T1000 (cell line): ENCODE measurements around the gene RRM2.

Experiments used
- DNase-seq: peaks from one replicate; lab custom pipeline; 2025; ENCODE audit warnings: mixed read lengths; lab: John Stamatoyannopoulos, UW

RRM2 gene

GRCh38 chr2:10122500-10123280, at the start of gene RRM2:
RRM2 (plus strand) TSS chr2:10122739; CDS start chr2:10122799, 60 bp downstream.
- DNase-seq, result peak; percentile 91

GRCh38 chr2:10073706-10074105, 48.8 kb upstream of the RRM2 start:
- DNase-seq, result no peak

GRCh38 chr2:10075101-10075500, 47.4 kb upstream of the RRM2 start:
- no peak for DNase-seq

GRCh38 chr2:10075571-10076209, 46.8 kb upstream of the RRM2 start:
- DNase-seq, result no peak

- no peak for DNase-seq
Measured at GRCh38 chr2:10076511-10076910, 46.0 kb upstream of the RRM2 start.

- DNase-seq, result no peak
Measured at GRCh38 chr2:10076988-10077527, 45.5 kb upstream of the RRM2 start.

GRCh38 chr2:10078001-10078400, 44.5 kb upstream of the RRM2 start:
- no peak for DNase-seq

- no peak for DNase-seq
Measured at GRCh38 chr2:10078704-10079265, 43.8 kb upstream of the RRM2 start.

- peak; percentile 30 for DNase-seq
Measured at GRCh38 chr2:10079266-10079869, 43.2 kb upstream of the RRM2 start.

- DNase-seq, result no peak
Measured at GRCh38 chr2:10079870-10080535, 42.5 kb upstream of the RRM2 start, which contains the start of gene CYS1. CYS1 (minus strand) TSS chr2:10080411; CDS start chr2:10080223, 188 bp downstream.

GRCh38 chr2:10080536-10081304, 41.8 kb upstream of the RRM2 start:
- no peak for DNase-seq

GRCh38 chr2:10083046-10083445, 39.5 kb upstream of the RRM2 start:
- no peak for DNase-seq

- DNase-seq, result no peak
Measured at GRCh38 chr2:10083692-10084211, 38.8 kb upstream of the RRM2 start.

- no peak for DNase-seq
Measured at GRCh38 chr2:10084223-10084865, 38.2 kb upstream of the RRM2 start.

- no peak for DNase-seq
Measured at GRCh38 chr2:10085043-10085667, 37.4 kb upstream of the RRM2 start.

- DNase-seq, result no peak
Measured at GRCh38 chr2:10085668-10086059, 36.9 kb upstream of the RRM2 start.

GRCh38 chr2:10086950-10087349, 35.6 kb upstream of the RRM2 start:
- DNase-seq, result no peak

GRCh38 chr2:10087360-10087759, 35.2 kb upstream of the RRM2 start:
- no peak for DNase-seq

- no peak for DNase-seq
Measured at GRCh38 chr2:10089565-10090190, 32.9 kb upstream of the RRM2 start.
